Fibroblast of villous mesenchyme (primary cell): Measurements from ENCODE around the gene INO80. TPM values are rescaled to one million over a fixed set of nuclear protein-coding genes. Genes with fewer than 3 reads are reported as not detected.

Experiments used
- DNase-seq: peaks from one replicate; pipeline ENCODE4 v3.0.0-alpha.2; 2010; ENCODE audit warnings: low read depth
- H3K4me3 ChIP-seq: 2 replicates; pipeline ENCODE4 v1.5.1; 2011; ENCODE audit warnings: low read depth, mild to moderate bottlenecking, low read length
- total RNA-seq: library from RNA; depleted of rRNA; stranded (reverse); fragments of >200 nt; gene quantifications from 2 replicates; pipeline ENCODE4 v1.2.3, GENCODE V29; 2012
- TF ChIP-seq, protein P1 (sequence below): IDR thresholded peaks from 2 replicates; pipeline ENCODE4 v1.5.1; 2012; ENCODE audit warnings: low read depth, mild to moderate bottlenecking, low read length; ENCODE audit not compliant: insufficient read depth

INO80 gene
- total RNA-seq, 1 donor, result 29.8 TPM

GRCh38 chr15:41048852-41049251 lies 67.2 kb downstream of the INO80 start:
- H3K4me3 ChIP-seq, result no peak overlapping the region
- DNase-seq, result no peak
- TF ChIP-seq, protein P1, sequence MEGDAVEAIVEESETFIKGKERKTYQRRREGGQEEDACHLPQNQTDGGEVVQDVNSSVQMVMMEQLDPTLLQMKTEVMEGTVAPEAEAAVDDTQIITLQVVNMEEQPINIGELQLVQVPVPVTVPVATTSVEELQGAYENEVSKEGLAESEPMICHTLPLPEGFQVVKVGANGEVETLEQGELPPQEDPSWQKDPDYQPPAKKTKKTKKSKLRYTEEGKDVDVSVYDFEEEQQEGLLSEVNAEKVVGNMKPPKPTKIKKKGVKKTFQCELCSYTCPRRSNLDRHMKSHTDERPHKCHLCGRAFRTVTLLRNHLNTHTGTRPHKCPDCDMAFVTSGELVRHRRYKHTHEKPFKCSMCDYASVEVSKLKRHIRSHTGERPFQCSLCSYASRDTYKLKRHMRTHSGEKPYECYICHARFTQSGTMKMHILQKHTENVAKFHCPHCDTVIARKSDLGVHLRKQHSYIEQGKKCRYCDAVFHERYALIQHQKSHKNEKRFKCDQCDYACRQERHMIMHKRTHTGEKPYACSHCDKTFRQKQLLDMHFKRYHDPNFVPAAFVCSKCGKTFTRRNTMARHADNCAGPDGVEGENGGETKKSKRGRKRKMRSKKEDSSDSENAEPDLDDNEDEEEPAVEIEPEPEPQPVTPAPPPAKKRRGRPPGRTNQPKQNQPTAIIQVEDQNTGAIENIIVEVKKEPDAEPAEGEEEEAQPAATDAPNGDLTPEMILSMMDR, result no peak

- no peak for DNase-seq
- TF ChIP-seq, protein P1, result no peak
- H3K4me3 ChIP-seq, result no peak overlapping the region
Measured at GRCh38 chr15:41048397-41048796, 67.7 kb downstream of the INO80 start.

DNA sequence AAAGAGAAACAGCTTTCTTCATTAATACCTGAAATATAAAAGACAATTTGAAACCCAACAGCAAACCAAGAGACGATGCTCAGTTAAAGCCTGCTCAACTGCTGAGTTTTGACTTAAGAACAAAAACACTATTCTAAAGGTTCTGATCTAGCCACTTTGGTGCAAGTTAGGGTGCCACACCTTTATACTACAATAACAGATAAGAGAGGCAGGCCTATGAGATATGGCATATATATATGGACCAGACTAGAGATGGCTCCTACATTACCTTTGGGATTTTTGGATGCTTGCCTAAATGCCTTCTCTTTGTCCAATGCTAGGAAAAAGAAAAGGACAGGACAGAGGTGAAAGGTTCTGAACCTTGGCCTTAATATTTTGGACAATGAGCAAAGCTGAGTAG lies 68.6 kb downstream of the INO80 start:
- TF ChIP-seq, protein P1, result no peak
- no peak for DNase-seq
- H3K4me3 ChIP-seq, result no peak overlapping the region

DNA sequence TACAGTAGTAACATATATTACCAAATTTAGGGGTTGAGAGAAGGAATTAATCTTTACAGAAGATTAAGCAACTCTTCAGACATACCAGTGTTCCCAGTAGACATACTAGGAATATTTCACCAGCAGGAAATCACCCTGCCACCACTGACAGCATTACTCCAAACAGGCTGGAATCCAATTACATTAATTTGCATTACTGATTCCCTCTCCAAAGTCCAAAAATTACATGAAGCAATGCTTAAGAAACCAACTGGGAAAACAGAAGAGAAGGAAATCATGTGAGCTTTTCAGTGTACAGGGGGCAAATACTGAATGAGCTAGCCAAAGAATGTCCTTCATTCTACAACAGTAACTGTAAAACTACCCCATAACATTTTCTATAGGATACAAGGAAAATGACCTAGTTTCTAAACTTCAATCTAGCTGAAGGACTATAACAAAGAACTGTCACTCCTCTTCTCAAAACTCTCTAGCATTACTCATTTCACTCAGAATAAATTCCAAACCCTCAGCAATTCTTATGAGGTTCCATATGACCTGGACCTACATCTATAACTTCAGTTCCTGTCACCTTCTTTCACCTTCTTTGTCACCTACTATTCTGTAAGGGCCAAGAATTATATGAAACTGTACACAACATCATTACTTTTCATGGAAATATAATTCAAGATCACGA lies 72.7 kb downstream of the INO80 start:
- no peak overlapping the region for H3K4me3 ChIP-seq
- DNase-seq, result peak; percentile 82

GRCh38 chr15:41042851-41043250 lies 73.2 kb downstream of the INO80 start:
- TF ChIP-seq, protein P1, result no peak
- H3K4me3 ChIP-seq, result no peak overlapping the region
- peak; percentile 72 for DNase-seq

More for the DNA sequence above, 72.7 kb downstream of the INO80 start:
- TF ChIP-seq, protein P1, result no peak

DNA sequence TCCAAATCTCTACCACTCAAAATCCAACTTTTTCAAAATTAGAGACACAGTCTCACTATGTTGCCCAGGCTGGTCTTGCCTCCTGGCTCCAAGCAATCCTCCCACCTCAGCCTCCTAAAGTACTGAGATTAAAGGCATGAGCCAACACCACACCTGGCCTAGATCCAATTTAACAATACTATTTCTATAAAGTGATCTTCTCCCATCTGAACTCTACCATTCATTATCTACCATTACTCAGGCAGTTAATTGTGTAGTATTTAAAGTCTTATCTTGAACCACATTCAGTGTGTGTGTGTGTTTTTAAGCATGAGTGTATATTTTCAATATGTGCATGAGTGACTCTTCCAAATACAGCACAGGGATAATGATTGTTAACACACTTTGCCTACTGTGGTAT lies 77.0 kb downstream of the INO80 start:
- no peak overlapping the region for H3K4me3 ChIP-seq
- TF ChIP-seq, protein P1, result no peak
- DNase-seq, result no peak

GRCh38 chr15:41032079-41032328 lies 84.1 kb downstream of the INO80 start:
- no peak for DNase-seq
- TF ChIP-seq, protein P1, result no peak
- no peak overlapping the region for H3K4me3 ChIP-seq
